GM18861 (cell line): ENCODE measurements around the gene TRIM10.
"Not testable (repeated sequence)": the region's sequence is repeated elsewhere in the genome, so short reads cannot be mapped to it uniquely, and the experiment has no call there.

Experiments
- ATAC-seq: cut with Tn5 transposase; IDR thresholded peaks from one replicate; pipeline ENCODE4 v1.9.1; 2021; ENCODE audit not compliant: unreplicated experiment

Gene TRIM10

GRCh38 chr6:30130179-30130679 lies 30.8 kb downstream of the TRIM10 start:
- no peak for ATAC-seq

DNA sequence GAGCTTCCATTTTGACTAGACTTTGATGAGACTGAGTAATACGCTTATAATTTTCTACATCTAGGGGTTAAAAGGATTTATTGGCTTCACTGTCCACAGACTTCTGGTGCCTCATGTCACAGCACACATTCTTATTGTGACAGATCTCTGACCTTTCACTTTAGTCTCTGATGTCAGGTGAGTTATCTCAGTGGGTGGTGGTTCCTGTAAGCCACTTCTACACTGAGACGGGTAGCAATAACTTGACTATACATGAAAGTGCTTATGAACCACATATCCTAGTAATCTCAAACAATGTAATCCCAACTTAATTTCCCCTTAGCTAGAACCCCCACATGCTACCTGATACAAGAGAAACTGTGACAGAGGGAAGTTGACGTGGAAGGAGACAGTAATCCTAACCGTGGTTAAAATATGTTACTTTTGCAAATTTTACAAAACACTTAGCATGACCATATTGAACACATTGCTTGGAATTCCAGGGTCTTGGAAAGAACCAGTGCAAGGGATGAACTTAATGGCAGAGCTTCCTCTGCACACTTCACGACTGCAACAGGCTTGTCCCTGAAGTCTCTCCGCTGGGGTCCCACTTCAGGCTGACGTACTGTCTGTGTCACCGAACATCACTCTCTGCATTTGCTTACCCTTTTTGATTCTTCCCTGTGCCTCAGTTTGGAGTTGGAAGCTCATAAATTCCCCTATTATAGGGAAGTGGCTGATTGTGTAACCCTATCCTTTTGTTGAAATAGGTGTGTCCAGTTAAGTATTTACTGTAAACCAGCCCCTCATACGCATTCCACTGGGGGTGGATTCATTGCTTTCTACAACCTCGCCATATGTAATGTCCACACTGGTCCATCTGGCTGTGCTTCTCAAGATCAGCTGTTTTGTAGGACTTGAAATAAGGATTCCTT lies 31.5 kb downstream of the TRIM10 start:
- ATAC-seq = no peak

GRCh38 chr6:30127238-30128093 lies 33.5 kb downstream of the TRIM10 start:
- no peak for ATAC-seq

GRCh38 chr6:30122515-30122914 lies 38.5 kb downstream of the TRIM10 start:
- ATAC-seq = no peak

GRCh38 chr6:30121446-30122366 lies 39.3 kb downstream of the TRIM10 start:
- ATAC-seq = no peak

DNA sequence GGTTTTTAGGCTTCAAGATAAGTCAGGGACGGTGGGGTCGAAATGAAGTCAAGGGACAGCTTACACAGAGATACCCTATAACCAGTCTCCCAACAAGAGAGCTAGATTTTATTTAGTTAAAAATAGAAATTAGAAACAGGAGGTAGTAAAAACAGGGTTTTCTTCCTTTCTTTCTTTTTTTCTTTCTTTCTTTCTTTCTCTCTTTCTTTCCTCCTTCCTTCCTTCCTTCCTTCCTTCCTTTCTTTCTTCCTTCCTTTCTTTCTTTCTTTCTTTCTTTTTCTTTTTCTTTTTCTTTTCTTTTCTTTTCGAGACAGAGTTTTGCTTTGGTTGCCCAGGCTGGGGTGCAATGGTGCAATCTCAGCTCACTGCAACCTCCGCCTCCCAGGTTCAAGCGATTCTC lies 42.3 kb downstream of the TRIM10 start:
- ATAC-seq = not testable (repeated sequence)

DNA sequence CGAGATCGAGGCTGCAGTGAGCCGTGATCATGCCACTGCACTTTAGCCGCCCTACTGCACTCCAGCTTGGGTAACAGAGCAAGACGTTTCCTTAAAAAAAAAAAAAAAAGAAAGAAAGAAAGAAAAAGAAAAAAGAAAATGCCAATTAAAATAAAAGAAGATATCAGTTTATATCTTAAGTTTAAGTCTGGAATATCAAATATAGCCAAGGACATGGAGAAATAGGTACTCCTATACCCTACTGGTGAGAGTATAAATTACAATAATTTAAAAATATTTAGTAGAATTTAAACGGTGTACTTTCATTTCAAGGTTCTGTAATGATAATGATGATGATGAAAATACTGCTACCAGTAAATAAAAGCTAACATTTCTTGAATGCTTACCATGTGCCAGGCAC lies 44.3 kb downstream of the TRIM10 start:
- ATAC-seq = no peak

- no peak for ATAC-seq
Measured at GRCh38 chr6:30113841-30114240, 47.2 kb downstream of the TRIM10 start.

DNA sequence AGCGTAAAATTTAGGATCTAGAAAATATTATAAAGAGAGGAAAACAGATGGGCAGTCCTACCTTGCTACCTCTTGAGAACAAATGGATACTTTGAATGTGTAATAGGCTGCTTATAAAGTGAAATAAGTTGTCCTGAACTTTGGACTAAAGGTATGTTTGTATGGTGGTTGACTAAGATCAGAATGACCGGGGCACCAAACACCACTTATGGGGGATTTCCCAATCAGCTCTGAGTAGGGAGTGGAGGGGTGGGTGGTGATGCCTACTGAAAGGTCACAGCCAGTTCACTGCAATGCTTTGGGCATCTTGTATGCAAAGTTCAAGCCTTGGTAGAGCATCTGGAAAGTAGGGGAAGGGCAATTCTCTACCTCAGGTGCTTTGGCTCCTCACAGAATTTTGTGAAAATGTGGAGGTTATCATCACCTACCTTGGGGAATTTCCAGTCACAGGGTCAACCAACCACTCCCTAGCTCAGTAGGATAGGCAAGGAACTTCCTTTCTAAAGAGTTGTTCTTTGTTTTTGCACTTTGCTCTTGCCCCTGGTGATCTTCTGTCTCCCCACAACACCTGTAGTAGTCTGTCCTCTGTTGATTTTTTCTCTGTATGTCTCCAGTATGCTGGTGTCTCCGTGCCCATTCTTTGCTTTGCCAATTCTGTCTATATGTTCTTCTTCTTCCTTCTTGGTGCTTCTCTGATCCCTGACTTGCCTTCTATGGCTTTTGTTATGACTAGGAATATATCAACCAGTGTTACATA lies 47.8 kb downstream of the TRIM10 start, which contains the start of gene TRIM31:
Gene TRIM31, minus strand, starts transcription at position 88 of the 757 bp plus-strand sequence. CDS start 285 bp downstream, outside the sequence.
- peak; percentile 71 for ATAC-seq

DNA sequence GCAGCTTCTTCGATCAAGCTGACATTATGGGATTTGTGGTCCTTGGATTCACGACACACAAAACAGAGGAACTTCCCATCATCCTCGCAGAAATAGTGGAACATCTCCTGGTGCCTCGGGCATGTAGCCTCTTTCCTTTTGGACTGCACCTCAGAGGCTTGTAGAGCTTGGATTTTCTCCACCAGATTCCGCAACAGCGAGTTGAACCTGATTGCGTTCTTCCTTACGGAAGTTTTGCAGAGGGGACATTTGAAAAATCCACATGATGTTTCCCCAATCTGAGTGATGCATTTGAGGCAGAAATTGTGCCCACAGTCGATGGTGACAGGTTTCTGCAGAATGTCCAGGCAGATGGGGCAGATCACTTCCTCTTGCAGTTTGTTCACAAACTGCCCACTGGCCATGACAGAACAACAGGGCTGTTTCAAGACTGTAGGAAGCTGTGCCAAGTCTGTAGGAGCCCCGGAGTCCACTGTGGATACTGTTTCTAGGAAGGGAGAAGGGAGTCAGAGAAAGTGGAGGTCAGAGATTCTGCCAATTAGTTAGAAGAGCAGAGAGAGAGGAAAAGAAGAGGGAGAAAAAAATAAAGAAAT lies 48.5 kb downstream of the TRIM10 start:
- ATAC-seq = no peak

GRCh38 chr6:30111266-30111856 lies 49.6 kb downstream of the TRIM10 start:
- no peak for ATAC-seq

GRCh38 chr6:30104661-30105060 lies 56.4 kb downstream of the TRIM10 start:
- no peak for ATAC-seq

DNA sequence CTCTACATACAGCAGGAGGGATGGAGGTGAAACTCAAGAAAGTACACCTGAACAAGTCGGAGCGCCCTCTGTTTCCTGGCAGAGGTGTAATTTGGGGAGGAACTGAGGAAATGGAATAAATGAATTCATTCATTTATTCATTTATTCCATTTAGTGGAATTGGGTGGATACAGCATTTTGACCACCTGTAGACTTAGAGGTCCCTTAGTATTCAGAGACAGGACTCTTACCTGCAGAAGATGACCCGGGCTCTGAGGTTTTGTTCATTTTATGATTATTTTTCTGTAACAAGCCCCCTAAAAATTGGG lies 57.2 kb downstream of the TRIM10 start:
- no peak for ATAC-seq

- ATAC-seq = peak; percentile 38
Measured at GRCh38 chr6:30102970-30103871, 57.8 kb downstream of the TRIM10 start.

DNA sequence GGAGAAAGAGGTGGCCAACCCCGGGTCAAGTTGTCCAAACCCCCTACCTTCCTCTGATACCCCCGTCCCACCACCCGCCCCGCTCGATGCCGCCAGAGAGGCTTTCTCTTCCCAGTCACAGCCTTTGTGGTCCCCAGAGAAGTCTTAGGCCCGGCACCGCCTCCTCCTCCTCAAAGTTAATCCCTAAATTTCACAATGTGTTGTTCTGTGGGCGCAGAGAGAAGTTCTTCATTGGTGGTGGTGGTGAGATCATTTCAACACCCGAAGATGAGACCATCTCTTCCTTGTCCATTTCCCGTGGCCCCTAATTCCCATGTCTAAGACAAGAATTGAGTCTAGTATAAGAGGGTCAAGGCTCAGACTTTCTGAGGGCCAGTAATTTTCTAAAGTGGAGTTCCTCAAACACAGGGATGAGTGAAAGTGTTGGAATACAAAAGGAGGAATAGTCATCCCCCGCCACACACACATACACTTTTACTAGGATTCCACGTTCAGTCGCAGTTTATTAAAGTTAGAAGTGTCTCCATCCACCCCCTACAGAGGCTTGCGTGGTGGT lies 58.5 kb downstream of the TRIM10 start:
- no peak for ATAC-seq
